DND-41 (cell line): ENCODE measurements around the gene RAPGEF5.

Experiments
- ATAC-seq: fragments of 200-7000 bp; cut with Tn5 transposase; 3 replicates; pipeline ENCODE4 v1.9.1; 2021; ENCODE audit warnings: low read depth; ENCODE audit not compliant: insufficient read depth
- DNase-seq: peaks from one replicate; pipeline ENCODE4 v3.0.0-alpha.2; 2020
- H2AFZ ChIP-seq: 2 replicates; pipeline ENCODE4 v1.6.0; 2012; ENCODE audit warnings: low read depth, low read length
- H3K27ac ChIP-seq: 2 replicates; pipeline ENCODE4 v1.5.1; 2012; ENCODE audit warnings: low read length, inconsistent platforms
- H3K27me3 ChIP-seq: fragments of 200-600 bp; sonication (generic); 2 replicates; pipeline ENCODE4 v1.6.0; 2012; ENCODE audit warnings: low read length, mild to moderate bottlenecking, inconsistent platforms; ENCODE audit not compliant: insufficient read depth, poor library complexity
- H3K36me3 ChIP-seq: 2 replicates; pipeline ENCODE4 v1.5.1; 2012; ENCODE audit warnings: low read length, inconsistent platforms; ENCODE audit not compliant: insufficient read depth
- H3K4me1 ChIP-seq: 2 replicates; pipeline ENCODE4 v1.5.1; 2012; ENCODE audit warnings: mild to moderate bottlenecking, low read length; ENCODE audit not compliant: insufficient read depth
- H3K4me2 ChIP-seq: 2 replicates; pipeline ENCODE4 v1.6.0; 2012; ENCODE audit warnings: mild to moderate bottlenecking, moderate library complexity, low read length, inconsistent platforms; ENCODE audit not compliant: insufficient read depth
- H3K4me3 ChIP-seq, 2 experiments: fragments of 200-600 bp in 1 of 2; shearing (Covaris generic) in 1 of 2; 2 replicates each; pipeline ENCODE4 v1.5.1; 2012 to 2016; ENCODE audit warnings: inconsistent platforms in 2 of 2, low read length in 2 of 2, mild to moderate bottlenecking in 2 of 2, low read depth in 1 of 2, moderate library complexity in 1 of 2
- H3K79me2 ChIP-seq: 2 replicates; pipeline ENCODE4 v1.6.0; 2012; ENCODE audit warnings: low read length, inconsistent platforms; ENCODE audit not compliant: insufficient read depth
- H3K9ac ChIP-seq: 2 replicates; pipeline ENCODE4 v1.6.0; 2012; ENCODE audit warnings: low read depth, mild to moderate bottlenecking, inconsistent platforms, low read length, moderate library complexity
- H3K9me3 ChIP-seq: 2 replicates; pipeline ENCODE4 v1.5.1; 2012; ENCODE audit warnings: low read length, moderate library complexity, mild to moderate bottlenecking, inconsistent platforms; ENCODE audit not compliant: insufficient read depth, severe bottlenecking
- H4K20me1 ChIP-seq: 2 replicates; pipeline ENCODE4 v1.6.0; 2012; ENCODE audit warnings: low read length; ENCODE audit not compliant: insufficient read depth
- EZH2 ChIP-seq: IDR thresholded peaks from 3 replicates; pipeline ENCODE4 v1.6.1; 2012; ENCODE audit warnings: borderline replicate concordance, low read depth, mild to moderate bottlenecking, moderate library complexity, low read length, inconsistent platforms; ENCODE audit not compliant: severe bottlenecking
- TF ChIP-seq, protein P1 (sequence below): IDR thresholded peaks from 2 replicates; pipeline ENCODE4 v1.5.1; 2012; ENCODE audit warnings: borderline replicate concordance, low read length, moderate library complexity, mild to moderate bottlenecking; ENCODE audit not compliant: poor library complexity, severe bottlenecking; ENCODE audit errors: extremely low read depth

Gene RAPGEF5

DNA sequence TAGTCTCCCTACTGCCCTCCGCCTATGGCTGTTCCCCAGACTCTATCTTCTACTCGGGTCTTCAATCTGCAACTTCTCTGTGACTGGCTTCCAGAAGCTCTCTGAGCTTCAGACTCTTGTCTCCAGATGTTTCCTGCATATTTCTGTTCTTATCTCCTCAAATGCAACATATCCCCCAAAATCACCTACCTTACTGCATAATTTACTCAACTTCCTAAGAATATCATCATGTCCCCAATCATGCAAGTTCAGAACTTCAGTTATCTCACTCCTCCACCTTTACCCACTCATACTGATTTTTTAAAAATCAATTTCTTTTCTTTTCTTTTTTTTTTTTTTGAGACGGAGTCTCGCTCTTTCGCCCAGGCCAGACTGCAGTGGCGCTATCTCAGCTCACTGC is 68.8 kb downstream of the RAPGEF5 start:
- Histone ChIP-seq H3K27ac (peak overlapping the region; percentile 51; the same call in 1 of the 2 replicates), H2AFZ (no peak overlapping the region), H3K79me2 (peaks cover 26% of the 10 kb centered on the region), H3K4me2 (no peak overlapping the region), H3K9me3 (no peaks in the 10 kb centered on the region), H3K4me3 (no peak overlapping the region), H3K9ac (no peak overlapping the region), H3K4me1 (peaks cover 67% of the 10 kb centered on the region), H3K36me3 (peaks cover 60% of the 10 kb centered on the region), H4K20me1 (no peaks in the 10 kb centered on the region), H3K27me3 (no peaks in the 10 kb centered on the region)
- ATAC-seq (no peak), DNase-seq (no peak)
- no peak for TF ChIP-seq EZH2
- TF ChIP-seq, protein P1, sequence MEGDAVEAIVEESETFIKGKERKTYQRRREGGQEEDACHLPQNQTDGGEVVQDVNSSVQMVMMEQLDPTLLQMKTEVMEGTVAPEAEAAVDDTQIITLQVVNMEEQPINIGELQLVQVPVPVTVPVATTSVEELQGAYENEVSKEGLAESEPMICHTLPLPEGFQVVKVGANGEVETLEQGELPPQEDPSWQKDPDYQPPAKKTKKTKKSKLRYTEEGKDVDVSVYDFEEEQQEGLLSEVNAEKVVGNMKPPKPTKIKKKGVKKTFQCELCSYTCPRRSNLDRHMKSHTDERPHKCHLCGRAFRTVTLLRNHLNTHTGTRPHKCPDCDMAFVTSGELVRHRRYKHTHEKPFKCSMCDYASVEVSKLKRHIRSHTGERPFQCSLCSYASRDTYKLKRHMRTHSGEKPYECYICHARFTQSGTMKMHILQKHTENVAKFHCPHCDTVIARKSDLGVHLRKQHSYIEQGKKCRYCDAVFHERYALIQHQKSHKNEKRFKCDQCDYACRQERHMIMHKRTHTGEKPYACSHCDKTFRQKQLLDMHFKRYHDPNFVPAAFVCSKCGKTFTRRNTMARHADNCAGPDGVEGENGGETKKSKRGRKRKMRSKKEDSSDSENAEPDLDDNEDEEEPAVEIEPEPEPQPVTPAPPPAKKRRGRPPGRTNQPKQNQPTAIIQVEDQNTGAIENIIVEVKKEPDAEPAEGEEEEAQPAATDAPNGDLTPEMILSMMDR = no peak

DNA sequence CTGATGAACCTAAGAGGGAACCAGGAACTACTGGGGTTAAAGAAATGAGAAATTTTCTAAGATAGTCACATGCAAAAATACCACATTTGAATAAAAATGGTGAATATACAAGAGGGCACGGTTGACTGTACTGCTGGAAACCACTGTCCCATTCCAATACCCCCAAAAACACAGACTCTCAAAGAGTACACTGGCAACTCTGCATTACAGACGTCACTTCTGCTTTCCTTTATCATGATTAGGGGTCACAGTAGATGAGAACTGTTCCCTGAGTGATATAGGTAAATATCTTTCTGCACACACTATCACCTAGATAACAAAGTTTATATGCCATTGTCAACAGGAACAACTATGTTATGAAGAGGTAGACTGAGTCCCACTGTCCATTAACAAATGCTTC is 69.5 kb downstream of the RAPGEF5 start:
- Histone ChIP-seq H3K79me2 (peaks cover 30% of the 10 kb centered on the region), H3K36me3 (peaks cover 64% of the 10 kb centered on the region), H3K4me3 (no peak overlapping the region), H3K9me3 (no peaks in the 10 kb centered on the region), H2AFZ (no peak overlapping the region), H4K20me1 (no peaks in the 10 kb centered on the region), H3K4me2 (no peak overlapping the region), H3K9ac (no peak overlapping the region), H3K4me1 (peaks cover 64% of the 10 kb centered on the region), H3K27ac (peak overlapping the region; percentile 4), H3K27me3 (no peaks in the 10 kb centered on the region)
- DNase-seq (no peak), ATAC-seq (no peak)
- no peak for TF ChIP-seq EZH2
- TF ChIP-seq, protein P1 = no peak

DNA sequence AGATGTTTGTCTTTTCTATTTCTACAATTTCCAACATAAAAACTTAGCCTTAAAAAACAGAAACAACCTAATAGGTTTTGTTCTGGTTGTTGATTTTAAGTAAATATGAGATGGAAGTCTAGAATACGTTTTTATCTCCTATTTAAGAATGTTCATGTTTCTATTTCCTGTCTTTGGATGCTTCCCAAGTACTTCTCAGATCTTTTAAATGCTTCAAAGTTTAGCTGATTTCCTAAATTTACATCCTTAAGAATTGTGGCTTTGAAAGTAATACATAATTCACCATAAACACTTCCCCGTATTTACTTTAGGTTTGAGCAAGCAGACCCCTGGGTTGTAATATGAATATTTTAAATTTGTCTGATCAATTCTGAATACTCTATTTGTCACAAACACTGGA is 70.5 kb downstream of the RAPGEF5 start:
- no peak overlapping the region for H2AFZ ChIP-seq
- DNase-seq (no peak), ATAC-seq (no peak)
- no peak overlapping the region for H3K4me3 ChIP-seq
- H3K9ac ChIP-seq = no peak overlapping the region
- H3K4me2 ChIP-seq = no peak overlapping the region
- H3K27ac ChIP-seq = peak overlapping the region; percentile 47; the same call in 1 of the 2 replicates
- H3K27me3 ChIP-seq = no peaks in the 10 kb centered on the region
- no peaks in the 10 kb centered on the region for H4K20me1 ChIP-seq
- H3K4me1 ChIP-seq = peaks cover 64% of the 10 kb centered on the region
- H3K9me3 ChIP-seq = no peaks in the 10 kb centered on the region
- H3K36me3 ChIP-seq = peaks cover 65% of the 10 kb centered on the region
- H3K79me2 ChIP-seq = peaks cover 39% of the 10 kb centered on the region
- TF ChIP-seq, protein P1 = no peak
- no peak for TF ChIP-seq EZH2

DNA sequence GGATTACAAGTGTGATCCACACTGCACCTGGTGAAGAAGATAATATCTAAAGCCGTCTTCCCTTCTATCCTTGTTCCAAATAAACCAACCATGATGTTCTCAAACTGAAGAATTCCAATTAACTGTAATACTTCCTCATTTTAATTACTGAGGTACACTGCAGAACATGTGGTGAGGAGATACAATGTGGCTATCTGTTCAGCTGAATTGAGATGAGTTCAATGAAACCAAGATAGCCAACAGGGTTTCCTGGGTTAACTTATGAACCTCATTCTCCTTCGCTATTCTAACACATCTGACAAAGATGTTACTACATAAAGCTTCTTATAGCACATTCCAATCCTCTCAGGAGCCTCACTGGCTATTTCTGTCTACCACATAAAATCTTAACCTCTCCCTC is 75.5 kb downstream of the RAPGEF5 start:
- H4K20me1 ChIP-seq = no peaks in the 10 kb centered on the region
- peaks cover 74% of the 10 kb centered on the region for H3K79me2 ChIP-seq
- H3K9ac ChIP-seq = no peak overlapping the region
- no peaks in the 10 kb centered on the region for H3K27me3 ChIP-seq
- peaks cover 77% of the 10 kb centered on the region for H3K4me1 ChIP-seq
- TF ChIP-seq EZH2 = no peak
- TF ChIP-seq, protein P1 = no peak
- no peaks in the 10 kb centered on the region for H3K9me3 ChIP-seq
- no peak overlapping the region for H3K4me3 ChIP-seq
- no peak overlapping the region for H2AFZ ChIP-seq
- DNase-seq (no peak), ATAC-seq (no peak)
- peak overlapping the region; percentile 95 for H3K27ac ChIP-seq
- no peak overlapping the region for H3K4me2 ChIP-seq
- peaks cover 46% of the 10 kb centered on the region for H3K36me3 ChIP-seq
